Measurements from ENCODE around the gene ZC3H12C.
A peak's percentile ranks its signal among the peaks of the same experiment; 100 is the strongest.
"Not testable (repeated sequence)": the region's sequence is repeated elsewhere in the genome, so short reads cannot be mapped to it uniquely, and the experiment has no call there.

The ZC3H12C gene

DNA sequence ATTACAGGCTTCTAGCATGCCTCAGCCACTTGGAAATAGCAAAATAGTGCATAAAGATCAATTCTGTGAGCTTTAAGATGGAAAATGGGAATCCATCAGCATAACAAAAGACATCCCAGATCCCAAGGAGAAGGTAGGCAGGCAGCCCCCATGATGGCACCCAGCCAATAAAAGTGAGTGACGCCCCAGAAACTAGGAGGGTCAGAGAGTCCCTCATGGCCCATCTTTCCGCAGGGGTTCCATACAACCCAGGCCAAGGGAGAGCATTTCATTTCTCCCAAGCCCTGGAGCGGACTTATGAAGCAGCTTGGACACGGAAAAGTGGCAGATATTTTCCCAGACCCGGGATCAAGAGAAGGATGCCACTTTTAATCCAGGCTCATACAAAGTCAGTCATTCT lies 93.3 kb downstream of the ZC3H12C start:
- DNase-seq = no peak

DNA sequence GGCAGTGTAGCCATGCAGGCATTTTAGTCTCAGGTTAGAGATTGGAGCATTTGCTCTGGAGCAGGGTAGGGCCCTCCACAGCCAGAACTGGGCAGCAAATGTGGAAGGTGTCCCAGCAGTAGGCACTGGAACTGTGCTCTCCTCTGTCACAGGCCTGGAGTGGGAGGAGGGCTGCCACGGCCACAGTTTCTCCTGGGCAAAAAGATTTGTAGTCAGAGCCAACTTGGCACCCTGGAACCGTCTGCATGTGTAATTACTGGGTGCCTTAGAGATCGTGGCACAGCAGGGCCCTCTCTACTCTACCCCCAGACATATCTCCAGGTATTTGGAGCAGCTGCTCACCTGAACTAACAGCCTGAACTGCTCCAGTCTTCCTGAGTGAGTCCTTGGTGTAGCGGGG lies 93.7 kb downstream of the ZC3H12C start:
- no peak for DNase-seq

DNA sequence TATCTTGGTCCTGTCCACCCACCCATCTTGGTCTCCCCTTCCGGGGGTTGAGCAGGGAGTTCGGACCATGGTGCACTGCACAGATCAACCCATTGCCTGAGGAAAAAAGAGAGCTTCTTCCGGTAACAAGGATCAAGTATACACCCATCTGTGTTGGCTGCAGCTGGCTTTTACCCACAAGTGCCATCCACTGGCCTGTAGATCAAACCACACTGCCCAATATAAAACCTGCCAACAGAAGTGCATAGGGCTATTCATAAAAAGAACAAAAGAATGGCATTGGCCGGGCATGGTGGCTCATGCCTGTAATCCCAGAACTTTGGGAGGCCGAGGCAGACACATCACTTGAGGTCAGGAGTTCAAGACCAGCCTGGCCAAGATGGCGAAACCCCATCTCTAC lies 94.5 kb downstream of the ZC3H12C start:
- DNase-seq = no peak

DNA sequence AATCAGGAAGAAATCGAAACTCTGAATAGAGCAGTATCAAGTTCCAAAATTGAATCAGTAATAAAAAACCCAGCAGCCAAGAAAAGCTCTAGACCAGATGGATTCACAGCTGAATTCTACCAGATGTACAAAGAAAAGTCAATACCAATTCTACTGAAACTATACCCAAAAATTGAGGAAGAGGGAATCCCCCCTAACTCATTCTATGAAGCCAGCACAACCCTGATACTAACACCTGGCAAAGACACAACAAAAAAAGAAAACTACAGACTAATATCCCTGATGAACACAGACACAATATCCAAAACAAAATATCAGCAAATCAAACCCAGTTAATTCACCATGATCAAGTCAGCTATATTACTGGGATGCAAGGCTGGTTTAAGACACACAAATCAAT lies 97.7 kb downstream of the ZC3H12C start:
- no peak for DNase-seq

DNA sequence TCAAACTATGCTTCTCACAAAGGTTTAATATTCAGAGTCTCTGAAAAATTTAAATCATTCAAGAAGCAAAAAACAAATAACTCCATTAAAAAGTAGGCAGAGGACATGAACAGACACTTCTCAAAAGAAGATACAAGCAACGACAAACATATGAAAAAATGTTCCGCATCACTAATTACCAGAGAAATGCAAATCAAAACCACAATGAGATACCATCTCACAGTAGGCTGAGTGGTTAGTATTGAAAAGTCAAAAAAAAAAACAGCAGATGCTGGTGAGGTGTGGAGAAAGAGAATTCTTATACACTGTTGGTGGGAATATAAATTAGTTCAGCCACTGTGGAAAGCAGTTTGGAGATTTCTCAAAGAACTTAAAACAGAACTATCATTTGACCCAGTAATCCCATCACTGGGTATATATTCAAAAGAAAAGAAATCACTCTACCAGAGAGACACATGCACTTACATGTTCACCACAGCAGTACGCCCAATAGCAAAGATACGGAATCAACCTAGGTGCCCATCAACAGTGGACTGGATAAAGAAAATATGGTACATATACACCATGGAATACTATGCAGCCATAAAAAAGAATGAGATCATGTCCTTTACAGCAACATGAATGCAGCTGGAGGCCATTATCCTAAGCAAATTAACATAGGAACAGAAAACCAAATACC lies 99.6 kb downstream of the ZC3H12C start:
- not testable (repeated sequence) for DNase-seq

DNA sequence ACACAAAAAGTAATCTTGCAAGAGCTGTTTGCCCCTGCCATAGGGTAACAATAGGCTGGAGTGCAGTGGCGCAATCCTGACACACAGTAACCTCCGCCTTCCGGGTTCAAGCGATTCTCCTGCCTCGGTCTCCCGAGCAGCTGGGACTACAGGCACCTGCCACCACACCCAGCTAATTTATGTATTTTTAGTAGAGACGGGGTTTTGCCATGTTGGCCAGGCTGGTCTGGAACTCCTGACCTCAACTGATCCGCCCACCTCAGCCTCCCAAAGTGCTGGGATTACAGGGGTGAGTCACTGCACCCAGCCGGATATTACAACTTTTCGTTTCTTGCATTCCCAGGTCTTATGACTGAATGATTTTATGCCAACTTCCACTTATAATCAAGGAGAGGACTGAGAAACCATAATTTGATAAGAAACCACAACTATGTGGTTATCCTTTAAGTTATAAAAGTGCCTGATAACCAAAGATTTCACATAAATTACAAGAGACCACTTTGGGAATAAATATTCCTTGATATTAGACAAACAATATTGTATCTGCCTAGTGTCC lies 101.1 kb downstream of the ZC3H12C start:
- DNase-seq = not testable (repeated sequence)

DNA sequence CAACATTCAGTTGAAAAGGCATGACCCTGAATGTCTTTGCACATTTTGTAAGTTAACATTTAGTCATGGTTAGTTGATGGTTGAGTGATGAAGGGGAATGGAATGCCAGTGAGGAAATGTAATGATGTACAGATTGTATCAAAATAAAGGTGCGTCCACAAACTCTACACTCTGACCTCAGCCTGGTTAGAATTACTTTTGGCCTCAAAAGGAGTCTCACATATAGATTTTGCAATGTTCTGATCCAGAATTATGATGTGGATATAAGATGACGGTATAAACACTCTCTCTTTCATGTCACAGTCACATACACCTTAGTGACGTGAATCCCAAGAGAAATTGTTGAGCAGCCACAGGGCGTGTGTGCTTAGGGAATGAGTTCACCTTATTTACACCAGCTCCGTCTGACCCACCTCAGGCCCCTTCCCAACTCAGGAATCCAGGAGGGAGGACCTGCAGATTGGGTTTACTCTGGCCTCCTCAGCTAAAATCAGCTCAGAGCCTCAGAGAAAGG lies 103.1 kb downstream of the ZC3H12C start:
- no peak for DNase-seq

DNA sequence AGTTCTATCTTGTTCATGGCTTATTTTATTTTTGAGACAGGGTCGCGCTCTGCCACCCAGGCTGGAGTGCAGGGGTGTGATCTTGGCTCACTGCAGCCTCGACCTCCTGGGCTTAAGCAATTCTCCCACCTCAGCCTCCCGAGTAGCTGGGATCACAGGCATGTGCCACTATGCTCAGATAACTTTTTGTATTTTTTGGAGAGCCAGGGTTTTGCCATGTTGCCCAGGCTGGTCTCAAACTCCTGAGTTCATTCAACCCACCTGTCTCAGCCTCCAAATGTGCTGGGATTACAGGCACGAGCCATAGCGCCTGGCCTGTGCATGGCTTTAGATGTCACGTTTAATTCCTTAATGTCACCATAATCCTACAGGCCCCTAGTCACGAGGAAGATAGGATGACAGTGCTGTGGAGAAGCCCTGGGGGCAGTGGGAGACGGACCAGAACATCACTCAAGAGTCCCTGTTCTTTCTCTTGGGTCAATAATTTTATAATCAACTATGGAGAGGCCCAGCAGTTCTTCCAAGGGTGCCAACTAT lies 103.8 kb downstream of the ZC3H12C start:
- DNase-seq = no peak

DNA sequence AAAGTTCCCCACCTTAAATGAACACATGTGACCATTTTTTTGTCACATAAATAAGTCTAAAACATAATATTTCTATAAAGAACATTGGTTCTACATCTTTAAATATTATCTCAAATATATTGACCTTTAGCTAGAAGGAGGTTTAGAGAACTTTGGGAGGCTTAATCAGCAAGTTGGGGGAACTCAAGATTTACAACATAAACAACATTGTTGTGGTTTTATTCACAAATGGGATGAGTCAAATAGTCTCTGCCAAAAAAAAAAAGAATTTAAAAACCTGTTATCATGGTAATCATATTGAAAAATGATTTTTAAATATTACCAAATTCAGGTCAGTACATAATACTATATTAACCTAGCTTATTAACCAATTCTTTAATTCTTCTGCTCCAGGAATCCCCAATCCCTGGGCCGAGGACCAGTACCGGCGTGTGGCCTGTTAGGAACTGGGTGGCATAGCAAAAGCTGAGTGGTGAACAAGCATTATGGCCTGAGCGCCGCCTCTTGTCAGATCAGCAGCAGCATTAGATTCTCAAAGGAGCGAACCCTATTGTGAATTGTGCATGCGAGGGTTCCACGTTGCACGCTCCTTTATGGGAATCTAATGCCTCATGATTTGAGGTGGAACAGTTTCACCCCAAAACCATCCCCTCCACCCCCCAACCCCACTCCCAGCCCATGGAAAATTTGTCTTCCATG lies 105.0 kb downstream of the ZC3H12C start:
- no peak for DNase-seq

DNA sequence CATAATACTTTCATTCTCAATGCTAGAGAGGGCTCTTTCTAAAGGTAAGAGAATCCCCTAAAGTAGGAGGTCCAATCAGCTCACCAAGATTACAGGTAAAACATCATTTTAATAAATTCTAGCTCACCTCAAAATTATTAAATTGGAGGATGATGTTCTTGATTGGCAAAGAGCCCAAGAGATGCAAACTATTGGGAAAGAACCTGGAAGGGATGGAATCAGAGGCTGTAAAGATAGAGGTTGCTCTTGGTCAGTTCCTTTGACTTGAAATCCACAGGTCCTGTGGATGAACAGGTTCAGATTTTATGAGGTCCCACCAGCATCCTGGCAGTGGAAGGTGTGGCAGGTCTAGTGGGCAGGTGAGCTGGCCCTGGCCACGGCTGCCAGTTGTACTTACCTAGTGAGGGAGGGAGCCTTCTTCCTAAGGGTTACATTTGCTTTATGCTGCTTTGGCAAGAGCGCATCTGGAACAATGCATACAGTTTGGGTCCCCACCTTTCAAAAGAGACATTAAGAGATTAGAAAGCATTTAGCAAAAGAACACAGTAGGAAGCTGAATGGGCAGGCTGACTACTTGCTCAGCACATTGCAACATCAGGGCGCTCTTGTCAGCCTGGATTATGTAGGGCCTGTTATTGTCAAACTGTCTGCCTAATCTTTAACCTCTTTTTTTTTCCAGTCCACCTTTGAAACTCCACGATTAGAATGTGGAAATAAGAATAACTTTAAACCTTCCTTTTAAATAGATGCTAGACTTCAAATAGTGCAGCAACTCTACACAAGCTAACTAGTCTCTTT lies 106.2 kb downstream of the ZC3H12C start:
- no peak for DNase-seq

DNA sequence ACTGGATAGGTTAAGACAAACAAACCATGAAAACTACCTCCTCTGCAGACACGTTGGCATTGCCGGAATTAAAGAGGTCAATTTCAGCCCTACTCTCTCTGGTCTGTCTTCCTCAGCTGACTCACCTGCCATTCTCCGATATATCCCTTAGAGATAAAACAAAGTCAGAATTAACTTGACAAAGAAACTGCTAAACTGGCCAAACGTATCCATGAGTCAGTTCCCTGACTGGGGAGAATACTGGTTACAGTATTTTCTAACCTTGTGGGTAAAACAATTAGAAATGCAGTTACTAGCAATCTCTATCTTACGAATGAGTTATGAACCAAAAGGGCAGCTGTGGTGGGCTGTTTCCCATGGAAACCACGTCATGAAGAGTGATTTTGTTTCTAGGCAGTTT lies 107.0 kb downstream of the ZC3H12C start:
- no peak for DNase-seq

DNA sequence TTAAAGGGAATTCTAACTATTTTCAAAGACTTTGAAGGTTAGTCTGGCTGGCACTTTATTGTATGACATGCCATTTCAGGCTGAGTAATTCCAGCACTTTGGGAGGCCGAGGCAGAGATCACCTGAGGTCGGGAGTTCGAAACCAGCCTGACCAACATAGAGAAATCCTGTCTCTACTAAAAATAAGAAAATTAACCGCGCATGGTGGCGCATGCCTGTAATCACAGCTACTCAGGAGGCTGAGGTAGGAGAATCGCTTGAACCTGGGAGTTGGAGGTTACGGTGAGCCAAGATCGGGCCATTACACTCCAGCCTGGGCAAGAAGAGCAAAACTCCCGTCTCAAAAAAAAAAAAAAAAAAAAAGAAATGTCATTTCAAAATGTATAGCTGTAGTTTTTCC lies 107.6 kb downstream of the ZC3H12C start:
- no peak for DNase-seq

DNA sequence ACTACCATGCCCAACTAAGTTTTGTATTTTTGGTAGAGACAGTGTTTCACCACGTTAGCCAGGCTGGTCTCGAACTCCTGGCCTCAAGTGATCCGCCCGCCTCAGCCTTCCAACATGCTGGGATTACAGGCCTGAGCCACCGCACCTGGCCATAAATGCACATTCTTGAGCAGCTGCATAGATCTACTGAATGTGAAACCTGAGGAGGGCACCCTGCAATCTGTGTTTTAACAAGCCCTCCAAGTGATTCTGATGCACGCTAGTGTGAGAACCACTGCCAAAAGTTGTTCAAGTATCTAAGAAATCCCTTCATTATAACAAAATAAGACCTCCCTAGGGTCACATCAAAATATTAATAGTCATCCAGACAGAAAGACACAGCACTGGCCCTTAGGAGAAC lies 113.9 kb downstream of the ZC3H12C start:
- DNase-seq = no peak

DNA sequence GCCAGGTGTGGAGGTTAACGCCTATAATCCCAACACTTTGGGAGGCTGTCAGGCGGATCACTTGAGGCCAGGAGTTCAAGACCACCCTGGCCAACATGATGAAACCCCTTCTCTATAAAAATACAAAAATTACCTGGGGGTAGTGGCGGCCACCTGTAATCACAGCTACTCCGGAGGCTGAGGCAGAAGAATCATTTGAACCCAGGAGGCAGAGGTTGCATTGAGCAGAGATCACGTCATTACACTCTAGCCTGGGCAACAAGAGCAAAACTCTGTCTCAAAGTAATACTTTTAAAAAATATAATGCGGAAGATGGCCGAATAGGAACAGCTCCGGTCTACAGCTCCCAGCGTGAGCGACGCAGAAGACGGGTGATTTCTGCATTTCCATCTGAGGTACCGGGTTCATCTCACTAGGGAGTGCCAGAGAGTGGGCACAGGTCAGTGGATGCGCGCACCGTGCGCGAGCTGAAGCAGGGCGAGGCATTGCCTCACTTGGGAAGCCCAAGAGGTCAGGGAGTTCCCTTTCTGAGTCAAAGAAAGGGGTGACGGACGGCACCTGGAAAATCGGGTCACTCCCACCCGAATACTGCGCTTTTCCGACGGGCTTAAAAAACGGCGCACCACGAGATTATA lies 115.6 kb downstream of the ZC3H12C start:
- DNase-seq = peak; percentile 15

DNA sequence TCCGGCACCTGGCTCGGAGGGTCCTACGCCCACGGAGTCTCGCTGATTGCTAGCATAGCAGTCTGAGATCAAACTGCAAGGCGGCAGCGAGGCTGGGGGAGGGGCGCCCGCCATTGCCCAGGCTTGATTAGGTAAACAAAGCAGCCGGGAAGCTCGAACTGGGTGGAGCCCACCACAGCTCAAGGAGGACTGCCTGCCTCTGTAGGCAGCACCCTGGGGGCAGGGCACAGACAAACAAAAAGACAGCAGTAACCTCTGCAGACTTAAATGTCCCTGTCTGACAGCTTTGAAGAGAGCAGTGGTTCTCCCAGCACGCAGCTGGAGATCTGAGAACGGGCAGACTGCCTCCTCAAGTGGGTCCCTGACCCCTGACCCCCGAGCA lies 116.1 kb downstream of the ZC3H12C start:
- DNase-seq = not testable (repeated sequence)

DNA sequence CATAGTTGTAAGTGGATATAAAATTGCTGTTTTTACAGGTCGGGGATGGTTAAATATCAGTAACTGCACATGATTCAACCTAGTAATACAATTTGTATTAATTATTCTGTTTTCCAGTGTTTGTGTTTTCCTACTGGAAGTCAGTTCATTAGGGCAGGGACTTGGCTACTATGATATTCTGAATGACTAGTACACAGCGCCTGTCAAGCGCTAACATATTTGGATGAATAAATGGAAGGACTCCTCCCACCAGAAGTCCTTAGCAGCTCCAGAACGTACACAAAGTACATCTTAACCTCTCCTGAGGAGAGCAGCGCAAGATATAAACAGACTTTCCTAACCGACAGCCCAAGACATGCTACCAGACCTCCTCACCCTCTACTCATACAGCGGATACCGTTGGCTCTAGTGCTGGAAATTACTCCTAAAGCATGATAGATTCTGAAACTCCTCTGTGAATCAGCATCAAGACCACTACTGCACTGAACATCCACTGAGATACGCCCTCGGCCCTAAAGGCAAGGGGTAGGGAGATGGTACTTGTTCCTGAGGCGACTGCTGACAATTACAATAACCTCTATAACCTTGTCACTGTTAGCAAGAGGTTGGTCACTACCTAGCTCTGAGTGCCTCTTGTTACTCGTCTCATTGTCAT lies 124.2 kb downstream of the ZC3H12C start:
- DNase-seq = no peak

DNA sequence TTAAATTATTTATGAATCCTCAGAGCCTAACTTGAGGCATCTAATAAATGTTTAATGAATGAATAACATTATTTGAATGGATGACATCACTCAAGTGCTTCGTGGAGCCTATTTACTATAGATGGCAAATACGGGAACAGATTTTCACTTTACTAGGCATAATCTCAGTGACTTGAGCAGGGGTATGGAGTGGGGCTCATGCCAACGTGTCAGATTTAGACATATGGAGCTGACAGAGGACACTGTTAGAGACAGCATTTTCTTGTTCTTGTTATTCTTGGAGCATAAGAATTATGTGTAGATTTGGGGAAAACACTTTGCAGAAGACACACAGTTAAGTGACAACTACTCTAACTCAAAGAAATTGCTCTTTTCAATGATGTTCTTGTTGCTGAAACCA lies 124.7 kb downstream of the ZC3H12C start:
- no peak for DNase-seq

DNA sequence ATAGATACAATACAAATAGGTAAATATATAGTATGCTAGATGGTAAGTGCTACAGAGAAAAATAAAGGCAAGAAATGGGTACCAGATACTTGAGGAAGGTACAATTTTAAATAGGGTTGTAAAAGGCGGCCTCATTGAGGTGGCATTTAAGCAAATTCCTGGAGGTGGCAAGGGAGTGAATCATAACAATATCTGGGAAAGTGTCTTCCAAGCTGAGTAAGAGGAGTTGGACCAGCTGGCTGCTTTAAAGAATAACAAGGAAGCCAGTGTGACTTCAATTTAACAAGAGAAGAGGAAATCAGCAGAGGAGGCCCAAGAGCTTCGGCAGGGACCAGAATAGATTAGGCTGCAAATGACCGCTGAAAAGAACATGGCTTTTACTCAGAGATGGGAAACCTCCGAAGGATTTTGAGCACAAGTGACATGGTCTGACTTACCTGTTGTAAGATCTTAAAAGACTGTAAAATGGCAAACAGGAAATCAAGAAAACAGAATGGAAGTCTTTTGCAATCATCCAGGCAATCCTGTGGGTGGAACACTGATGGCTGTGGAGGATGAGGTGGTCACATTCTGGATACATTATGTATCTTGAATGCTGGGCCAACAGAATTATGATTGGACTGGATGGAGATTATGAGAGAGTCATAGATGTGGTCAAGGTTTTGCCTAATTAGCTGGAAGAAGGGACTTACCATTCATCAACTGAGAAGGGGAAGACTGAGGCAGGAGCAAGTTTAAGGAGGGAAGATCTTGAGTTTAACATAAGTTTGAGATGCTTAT lies 126.0 kb downstream of the ZC3H12C start:
- no peak for DNase-seq
